GM18873 (cell line): ENCODE results near the gene BSN.

Source experiments
- ATAC-seq: cut with Tn5 transposase; IDR thresholded peaks from one replicate; pipeline ENCODE4 v1.9.1; 2021; ENCODE audit warnings: mild to moderate bottlenecking, moderate library complexity, moderate number of reproducible peaks; ENCODE audit not compliant: unreplicated experiment, low FRiP score

The BSN gene

GRCh38 chr3:49652218-49652902 is 98.1 kb downstream of the BSN start:
- no peak for ATAC-seq

DNA sequence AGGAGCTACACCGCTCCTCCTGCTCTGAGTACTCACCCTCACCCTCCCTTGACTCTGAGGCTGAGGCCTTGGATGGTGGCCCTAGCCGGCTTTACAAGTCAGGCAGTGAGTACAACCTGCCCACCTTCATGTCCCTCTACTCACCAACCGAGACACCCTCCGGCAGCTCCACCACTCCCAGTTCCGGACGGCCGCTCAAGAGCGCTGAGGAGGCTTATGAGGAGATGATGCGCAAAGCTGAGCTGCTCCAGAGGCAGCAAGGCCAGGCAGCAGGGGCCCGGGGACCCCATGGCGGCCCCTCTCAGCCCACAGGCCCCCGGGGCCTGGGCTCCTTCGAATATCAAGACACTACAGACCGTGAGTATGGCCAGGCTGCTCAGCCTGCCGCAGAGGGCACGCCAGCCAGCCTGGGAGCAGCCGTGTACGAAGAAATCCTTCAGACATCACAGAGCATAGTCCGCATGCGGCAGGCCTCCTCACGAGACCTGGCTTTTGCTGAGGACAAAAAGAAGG is 98.7 kb downstream of the BSN start:
- no peak for ATAC-seq

GRCh38 chr3:49653621-49654020 is 99.3 kb downstream of the BSN start:
- no peak for ATAC-seq

DNA sequence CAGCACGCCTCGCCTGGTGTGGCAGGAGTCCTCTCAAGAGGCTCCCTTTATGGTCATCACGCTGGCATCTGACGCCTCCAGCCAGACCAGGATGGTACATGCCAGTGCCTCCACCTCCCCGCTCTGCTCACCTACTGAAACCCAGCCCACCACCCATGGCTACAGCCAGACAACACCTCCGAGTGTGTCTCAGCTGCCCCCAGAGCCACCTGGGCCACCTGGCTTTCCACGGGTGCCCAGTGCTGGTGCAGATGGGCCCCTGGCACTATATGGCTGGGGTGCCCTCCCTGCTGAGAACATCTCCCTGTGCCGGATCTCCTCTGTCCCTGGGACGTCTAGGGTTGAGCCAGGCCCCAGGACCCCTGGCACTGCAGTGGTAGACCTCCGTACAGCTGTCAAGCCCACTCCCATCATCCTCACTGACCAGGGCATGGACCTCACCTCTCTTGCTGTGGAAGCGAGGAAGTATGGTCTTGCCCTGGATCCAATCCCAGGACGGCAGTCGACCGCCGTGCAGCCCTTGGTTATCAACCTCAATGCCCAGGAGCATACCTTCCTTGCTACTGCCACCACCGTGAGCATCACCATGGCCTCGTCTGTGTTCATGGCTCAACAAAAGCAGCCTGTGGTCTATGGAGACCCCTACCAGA is 100.0 kb downstream of the BSN start:
- ATAC-seq = no peak

DNA sequence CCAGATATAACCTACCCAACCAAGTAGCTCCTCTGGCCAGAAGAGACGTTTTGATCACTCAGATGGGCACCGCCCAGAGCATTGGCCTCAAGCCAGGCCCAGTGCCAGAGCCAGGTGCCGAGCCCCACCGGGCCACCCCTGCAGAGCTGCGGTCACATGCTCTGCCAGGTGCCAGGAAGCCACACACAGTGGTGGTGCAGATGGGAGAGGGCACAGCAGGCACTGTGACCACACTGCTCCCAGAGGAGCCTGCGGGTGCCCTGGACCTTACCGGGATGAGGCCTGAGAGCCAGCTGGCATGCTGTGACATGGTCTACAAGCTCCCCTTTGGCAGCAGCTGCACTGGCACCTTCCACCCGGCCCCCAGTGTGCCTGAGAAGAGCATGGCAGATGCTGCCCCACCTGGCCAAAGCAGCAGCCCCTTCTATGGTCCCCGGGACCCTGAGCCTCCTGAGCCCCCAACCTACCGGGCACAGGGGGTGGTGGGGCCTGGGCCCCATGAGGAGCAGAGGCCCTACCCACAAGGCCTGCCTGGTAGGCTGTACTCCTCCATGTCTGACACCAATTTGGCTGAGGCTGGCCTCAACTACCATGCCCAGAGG is 100.8 kb downstream of the BSN start:
- no peak for ATAC-seq

- ATAC-seq = no peak
Measured at GRCh38 chr3:49655731-49656285, 101.5 kb downstream of the BSN start.

DNA sequence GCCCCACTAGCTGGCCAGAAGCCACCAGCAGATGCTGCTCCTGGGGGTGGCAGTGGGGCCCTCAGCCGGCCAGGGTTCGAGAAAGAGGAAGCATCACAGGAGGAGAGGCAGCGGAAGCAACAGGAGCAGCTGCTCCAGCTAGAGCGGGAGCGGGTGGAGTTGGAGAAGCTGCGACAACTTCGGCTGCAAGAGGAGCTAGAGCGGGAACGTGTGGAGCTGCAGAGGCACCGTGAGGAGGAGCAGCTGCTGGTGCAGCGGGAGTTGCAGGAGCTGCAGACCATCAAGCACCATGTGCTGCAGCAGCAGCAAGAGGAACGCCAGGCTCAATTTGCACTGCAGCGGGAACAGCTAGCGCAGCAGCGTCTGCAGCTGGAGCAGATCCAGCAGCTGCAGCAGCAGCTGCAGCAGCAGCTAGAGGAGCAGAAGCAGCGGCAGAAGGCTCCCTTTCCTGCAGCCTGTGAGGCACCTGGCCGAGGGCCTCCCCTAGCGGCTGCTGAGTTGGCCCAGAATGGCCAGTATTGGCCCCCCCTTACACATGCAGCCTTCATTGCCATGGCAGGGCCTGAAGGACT is 102.3 kb downstream of the BSN start:
- no peak for ATAC-seq

DNA sequence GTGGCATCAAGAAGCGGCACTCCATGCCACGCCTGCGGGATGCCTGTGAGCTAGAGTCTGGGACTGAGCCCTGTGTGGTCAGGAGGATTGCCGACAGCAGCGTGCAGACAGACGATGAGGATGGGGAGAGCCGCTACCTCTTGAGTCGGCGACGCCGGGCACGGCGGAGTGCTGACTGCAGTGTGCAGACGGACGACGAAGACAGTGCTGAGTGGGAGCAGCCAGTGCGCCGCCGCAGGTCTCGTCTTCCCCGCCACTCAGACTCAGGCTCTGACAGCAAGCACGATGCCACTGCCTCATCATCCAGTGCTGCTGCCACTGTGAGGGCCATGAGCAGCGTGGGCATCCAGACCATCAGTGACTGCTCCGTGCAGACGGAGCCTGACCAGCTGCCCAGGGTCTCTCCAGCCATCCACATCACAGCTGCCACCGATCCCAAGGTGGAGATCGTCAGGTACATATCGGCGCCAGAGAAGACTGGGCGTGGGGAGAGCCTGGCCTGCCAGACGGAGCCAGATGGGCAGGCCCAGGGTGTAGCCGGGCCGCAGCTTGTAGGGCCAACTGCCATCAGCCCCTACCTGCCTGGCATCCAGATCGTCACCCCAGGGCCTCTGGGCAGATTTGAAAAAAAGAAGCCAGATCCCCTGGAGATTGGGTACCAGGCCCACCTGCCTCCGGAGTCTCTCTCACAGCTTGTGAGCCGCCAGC is 103.1 kb downstream of the BSN start:
- ATAC-seq = no peak

DNA sequence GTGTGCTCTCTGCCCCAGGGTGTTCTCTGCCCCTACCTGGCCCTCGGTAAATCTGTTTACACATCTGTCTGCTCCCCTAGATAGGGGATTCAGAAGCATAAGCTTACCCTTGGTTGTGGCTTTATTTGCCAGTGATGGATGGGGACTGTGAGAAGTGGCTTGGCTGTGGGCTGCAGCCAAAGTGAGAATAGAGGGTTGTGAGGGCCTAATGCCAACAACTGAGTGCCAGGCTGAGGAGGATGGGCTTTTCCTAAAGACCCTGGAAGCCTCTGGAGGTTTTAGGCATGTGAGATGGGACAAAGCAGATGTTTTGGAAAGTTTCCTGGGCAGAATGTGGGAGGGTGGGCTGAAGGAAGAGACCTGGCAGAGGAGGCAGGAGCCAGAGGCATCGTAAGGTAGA is 104.4 kb downstream of the BSN start:
- no peak for ATAC-seq

DNA sequence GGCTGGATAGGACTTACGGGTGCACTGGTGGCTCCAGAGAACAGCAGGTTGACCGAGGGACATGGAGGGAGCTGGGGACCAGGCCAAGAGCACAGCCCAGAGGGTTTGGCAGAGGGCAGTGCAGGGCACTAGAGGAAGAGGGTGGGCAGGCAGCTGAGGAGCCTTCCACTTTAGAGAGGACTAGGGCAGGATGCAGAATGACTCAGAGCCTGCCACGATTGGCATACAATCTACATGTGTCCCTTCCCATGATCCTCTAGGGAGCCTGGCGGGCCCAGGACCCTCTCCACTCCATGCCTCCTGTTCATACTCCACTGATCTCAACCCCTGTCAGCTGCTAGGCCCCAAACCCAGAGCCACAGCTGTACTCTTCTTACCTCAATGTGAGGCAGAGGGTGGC is 105.5 kb downstream of the BSN start:
- no peak for ATAC-seq

DNA sequence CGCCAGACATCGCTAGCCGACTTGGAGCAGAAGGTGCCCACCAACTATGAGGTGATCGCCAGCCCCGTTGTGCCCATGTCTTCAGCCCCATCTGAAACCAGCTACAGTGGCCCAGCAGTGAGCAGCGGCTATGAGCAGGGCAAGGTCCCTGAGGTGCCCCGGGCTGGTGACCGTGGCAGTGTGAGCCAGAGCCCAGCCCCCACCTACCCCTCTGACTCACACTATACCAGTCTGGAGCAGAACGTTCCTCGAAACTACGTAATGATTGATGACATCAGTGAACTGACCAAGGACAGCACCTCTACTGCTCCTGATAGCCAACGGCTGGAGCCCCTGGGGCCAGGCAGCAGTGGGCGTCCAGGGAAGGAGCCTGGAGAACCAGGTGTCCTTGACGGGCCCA is 107.0 kb downstream of the BSN start:
- no peak for ATAC-seq

DNA sequence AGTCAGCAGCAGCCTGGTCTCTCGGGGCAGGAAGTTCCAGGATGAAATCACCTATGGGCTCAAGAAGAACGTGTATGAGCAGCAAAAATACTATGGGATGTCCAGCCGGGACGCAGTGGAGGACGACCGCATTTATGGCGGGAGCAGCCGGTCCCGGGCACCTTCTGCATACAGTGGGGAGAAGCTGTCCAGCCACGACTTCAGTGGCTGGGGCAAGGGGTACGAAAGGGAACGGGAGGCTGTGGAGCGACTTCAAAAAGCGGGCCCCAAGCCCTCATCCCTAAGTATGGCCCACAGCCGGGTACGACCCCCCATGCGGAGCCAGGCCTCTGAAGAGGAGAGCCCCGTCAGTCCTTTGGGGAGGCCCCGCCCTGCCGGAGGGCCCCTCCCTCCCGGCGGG is 107.7 kb downstream of the BSN start:
- ATAC-seq = no peak

- ATAC-seq = no peak
Measured at GRCh38 chr3:49662720-49663413, 108.6 kb downstream of the BSN start.

DNA sequence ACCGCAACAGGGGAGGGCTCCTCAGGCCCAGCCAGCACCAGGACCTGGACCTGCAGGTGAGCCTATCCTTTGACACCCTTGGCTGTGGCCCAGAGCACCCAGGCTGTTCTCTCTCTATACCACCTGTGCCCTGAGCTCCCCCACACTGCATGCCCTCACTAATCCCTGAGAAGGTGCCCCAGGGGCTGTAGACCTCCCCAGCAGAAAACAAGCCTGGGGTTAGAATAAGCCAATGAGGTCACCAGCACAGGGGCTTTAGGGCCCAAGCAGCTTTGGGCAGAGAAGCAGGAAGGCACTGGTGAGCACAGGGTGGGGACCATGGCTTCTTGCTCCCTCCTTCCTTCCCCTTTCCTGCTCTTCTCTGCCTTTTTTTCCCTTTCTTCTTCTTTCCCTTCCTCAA is 109.6 kb downstream of the BSN start:
- ATAC-seq = no peak

DNA sequence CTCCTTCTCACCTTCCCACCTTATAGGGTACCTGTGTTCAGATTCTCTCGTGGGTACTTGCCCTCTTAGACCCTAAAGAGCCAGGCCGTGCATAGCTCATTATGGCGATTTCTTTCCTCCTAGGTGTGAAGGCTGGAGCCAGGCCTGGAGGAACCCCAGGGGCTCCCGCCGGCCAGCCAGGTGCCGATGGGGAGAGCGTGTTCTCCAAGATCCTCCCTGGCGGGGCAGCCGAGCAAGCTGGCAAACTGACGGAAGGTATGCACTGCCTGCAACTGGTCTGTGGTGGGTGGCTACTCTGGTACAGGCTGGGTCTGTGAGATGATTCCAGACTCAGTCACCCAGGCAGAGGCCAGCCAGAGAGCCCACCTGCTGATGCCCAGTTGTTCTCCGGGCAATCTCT is 110.0 kb downstream of the BSN start:
- ATAC-seq = no peak

GRCh38 chr3:49665822-49666519 is 111.7 kb downstream of the BSN start:
- ATAC-seq = no peak

DNA sequence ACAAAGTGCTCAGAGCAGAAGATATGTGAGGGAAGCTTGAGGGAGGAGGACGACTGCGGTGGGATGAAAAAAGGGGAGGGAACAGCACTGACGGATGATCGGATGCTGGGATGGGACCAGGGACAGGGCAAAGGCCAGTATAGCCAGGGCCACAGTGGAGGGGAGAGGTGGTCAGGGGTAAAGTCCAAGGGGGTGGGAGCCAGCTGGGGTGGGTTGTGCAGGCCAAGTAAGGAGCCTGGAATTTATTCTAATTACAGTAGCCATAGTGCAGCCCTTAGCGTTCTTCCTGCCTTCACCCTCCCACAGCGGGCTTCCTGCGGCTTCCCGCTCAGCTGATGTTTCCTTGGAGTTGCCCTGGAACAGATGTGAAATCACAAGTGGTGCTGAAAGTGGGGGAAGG is 112.3 kb downstream of the BSN start:
- no peak for ATAC-seq

- no peak for ATAC-seq
Measured at GRCh38 chr3:49667701-49668413, 113.6 kb downstream of the BSN start.

- ATAC-seq = no peak
Measured at GRCh38 chr3:49668414-49668797, 114.1 kb downstream of the BSN start.
